K562 (cell line): ENCODE measurements around the gene PRUNE1. TPM values are rescaled to one million over a fixed set of nuclear protein-coding genes. Genes with fewer than 3 reads are reported as not detected.

Experiments
- AFF4 ChIP-seq: sonication (generic); formaldehyde crosslinking; IDR thresholded peaks from 2 replicates; pipeline ENCODE4 v1.8.0; 2023; ENCODE audit warnings: mild to moderate bottlenecking, missing genetic modification reagents
- ATF3 ChIP-seq, 2 experiments: fragments of 450-650 bp in 1 of 2; sonication (generic) in 1 of 2; formaldehyde crosslinking in 1 of 2; IDR thresholded peaks in 1 of 2; conservative IDR thresholded peaks in 1 of 2; 2 replicates each; pipeline versions ENCODE4 v1.6.1 to v1.8.1; 2016 to 2023; ENCODE audit warnings: mild to moderate bottlenecking in 2 of 2, moderate library complexity in 2 of 2, inconsistent platforms in 1 of 2, missing genetic modification reagents in 1 of 2
- CAMTA2 ChIP-seq: fragments of 250-450 bp; sonication (Bioruptor Pico); conservative IDR thresholded peaks from 2 replicates; pipeline ENCODE4 v1.5.1; 2022
- FOSL1 ChIP-seq: fragments of 200-800 bp; sonication (Bioruptor generic); conservative IDR thresholded peaks from 2 replicates; pipeline ENCODE4 v1.6.1; 2016; ENCODE audit warnings: missing genetic modification characterization, missing compliant biosample characterization
- ID3 ChIP-seq, 2 experiments: fragments of 250-450 bp in 1 of 2; fragments of 450-650 bp in 1 of 2; sonication (Bioruptor Pico) in 1 of 2; IDR thresholded peaks; 2 replicates each; pipeline versions ENCODE4 v1.6.1 to v1.8.0; 2016 to 2021; ENCODE audit warnings: mild to moderate bottlenecking in 2 of 2, moderate library complexity in 2 of 2, missing compliant biosample characterization in 1 of 2, missing genetic modification characterization in 1 of 2
- IRF1 ChIP-seq: sonication (generic); formaldehyde crosslinking; IDR thresholded peaks from 2 replicates; pipeline ENCODE4 v1.8.0; 2022; ENCODE audit warnings: missing genetic modification reagents, mild to moderate bottlenecking, borderline replicate concordance
- IRF2 ChIP-seq: sonication (generic); formaldehyde crosslinking; IDR thresholded peaks from 2 replicates; pipeline ENCODE4 v1.8.1; 2022; ENCODE audit warnings: mild to moderate bottlenecking, missing genetic modification reagents
- MYC ChIP-seq, 2 experiments: fragments of 250-450 bp in 1 of 2; sonication (Bioruptor Pico) in 1 of 2; IDR thresholded peaks; 2 replicates each; pipeline versions ENCODE4 v1.5.1 to v1.6.1; 2012 to 2021; ENCODE audit warnings: low read depth in 2 of 2, borderline replicate concordance in 1 of 2, improper control_type of control experiment in 1 of 2, low read length in 1 of 2, mild to moderate bottlenecking in 1 of 2, moderate library complexity in 1 of 2
- SAP30 ChIP-seq: fragments of 200-600 bp; sonication (generic); IDR thresholded peaks from 2 replicates; pipeline ENCODE4 v1.6.1; 2012; ENCODE audit warnings: borderline replicate concordance, low read depth, mild to moderate bottlenecking, moderate library complexity, low read length, control low read depth, inconsistent platforms; ENCODE audit not compliant: insufficient read depth, poor library complexity, severe bottlenecking
- SMARCA5 ChIP-seq: fragments of 450-650 bp; IDR thresholded peaks from 2 replicates; pipeline ENCODE4 v1.6.1; 2016
- TBP ChIP-seq: optimal IDR thresholded peaks from 2 replicates; pipeline ENCODE3; 2011; ENCODE audit warnings: low read depth, low read length, improper control_type of control experiment
- TCFL5 ChIP-seq: fragments of 250-450 bp; sonication (Bioruptor Pico); conservative IDR thresholded peaks from 2 replicates; pipeline ENCODE4 v1.6.1; 2021; ENCODE audit warnings: mild to moderate bottlenecking, moderate library complexity, matching md5 sums
- ZBTB7A ChIP-seq: IDR thresholded peaks from 2 replicates; pipeline ENCODE4 v1.6.1; 2011; ENCODE audit warnings: low read depth, mild to moderate bottlenecking, low read length, moderate library complexity, borderline replicate concordance; ENCODE audit not compliant: control insufficient read depth
- ZBTB9 ChIP-seq: fragments of 450-650 bp; formaldehyde crosslinking; IDR thresholded peaks from 2 replicates; pipeline ENCODE4 v1.4.0; 2020; ENCODE audit warnings: mild to moderate bottlenecking, moderate library complexity
- ZC3H8 ChIP-seq: fragments of 450-650 bp; IDR thresholded peaks from 2 replicates; pipeline ENCODE4 v1.6.1; 2017
- ZFP1 ChIP-seq: fragments of 450-650 bp; formaldehyde crosslinking; IDR thresholded peaks from 2 replicates; pipeline ENCODE4 v1.4.0; 2020; ENCODE audit warnings: mild to moderate bottlenecking, mixed read lengths
- ZNF551 ChIP-seq: fragments of 250-450 bp; sonication (Bioruptor Pico); IDR thresholded peaks from 2 replicates; pipeline ENCODE4 v1.5.0; 2021; ENCODE audit warnings: mild to moderate bottlenecking, moderate library complexity
- ZNF561 ChIP-seq: fragments of 450-650 bp; formaldehyde crosslinking; conservative IDR thresholded peaks from 2 replicates; pipeline ENCODE4 v1.4.0; 2020; ENCODE audit warnings: mild to moderate bottlenecking, moderate library complexity
- ZNF586 ChIP-seq: fragments of 450-650 bp; formaldehyde crosslinking; conservative IDR thresholded peaks from 2 replicates; pipeline ENCODE4 v1.4.0; 2020; ENCODE audit warnings: mild to moderate bottlenecking, moderate library complexity
- ZNF75A ChIP-seq: fragments of 450-650 bp; formaldehyde crosslinking; IDR thresholded peaks from 2 replicates; pipeline ENCODE4 v1.4.0; 2020; ENCODE audit warnings: mild to moderate bottlenecking
- polyA plus RNA-seq, 8 experiments: library from polyadenylated mRNA; depleted of rRNA in 4 of 8; stranded (reverse) in 5 of 8; unstranded in 3 of 8; fragments of >200 nt; fragmentation: Nextera tagmentation in 2 of 8; fragmentation: Illumina TruSeq in 1 of 8; extraction: Ambion mirVana in 2 of 8; extraction: Trizol in 1 of 8; gene quantifications; 2 replicates each; pipeline versions ENCODE4 v1.2.1 to v1.2.3, GENCODE V29; 2011 to 2014; ENCODE audit warnings: inconsistent platforms in 1 of 8, missing spikeins in 1 of 8
- total RNA-seq, 7 experiments: library from RNA; depleted of rRNA in 6 of 7; stranded (reverse); fragments of >200 nt in 6 of 7; fragmentation: Illumina TruSeq in 2 of 7; extraction: Trizol in 2 of 7; gene quantifications; 2 replicates each; pipeline versions ENCODE4 v1.2.1 to v1.2.3, GENCODE V29; 2011 to 2021; ENCODE audit warnings: low replicate concordance in 1 of 7

PRUNE1 gene
- total and polyA plus RNA-seq, 9 of the 15 experiments (the other 6 are each of a cell fraction or from before 2014, with no cell fraction given) = 16.7 to 48.3 (median 26.2) TPM

- TF ChIP-seq ZNF551 (CRISPR knock-in tag) (no peak), ZNF561 (CRISPR knock-in tag) (no peak), ZNF75A (CRISPR knock-in tag) (no peak), IRF1 (no peak), ZBTB7A (peak; percentile 62; the same call in 1 of the 2 replicates), SAP30 (no peak), TCFL5 (CRISPR knock-in tag) (no peak), ZC3H8 (no peak), ZBTB9 (CRISPR knock-in tag) (no peak), CAMTA2 (CRISPR knock-in tag) (no peak), MYC (IDR thresholded peaks at IDR 0.05; ENCODE audit: low read depth, low read length) (no peak), MYC (CRISPR knock-in tag; IDR thresholded peaks at IDR 0.05; ENCODE audit: borderline replicate concordance, low read depth) (no peak), IRF2 (no peak), ATF3 (IDR thresholded peaks at IDR 0.05) (peak; percentile 77), ATF3 (CRISPR knock-in tag; conservative IDR thresholded peaks at IDR 0.05) (no peak), AFF4 (no peak), SMARCA5 (no peak), ZFP1 (CRISPR knock-in tag) (no peak), ID3 (CRISPR knock-in tag; IDR thresholded peaks at IDR 0.05) (no peak), ID3 (tag; IDR thresholded peaks at IDR 0.05) (peak; percentile 65), ZNF586 (CRISPR knock-in tag) (no peak), TBP (no peak), FOSL1 (tag) (peak; percentile 72)
Observed at GRCh38 chr1:150999051-150999674, 9.1 kb upstream of the PRUNE1 start (continued).
